Endodermal cell (in vitro differentiated cells): ENCODE data around the gene HOXA4. TPM values are rescaled to one million over a fixed set of nuclear protein-coding genes. Genes with fewer than 3 reads are reported as not detected.

ENCODE experiments used
- DNase-seq: peaks from one replicate; pipeline ENCODE4 v3.0.0-alpha.2; 2017
- H3K27ac ChIP-seq: 2 replicates; pipeline ENCODE4 v1.5.1; 2013; ENCODE audit warnings: mild to moderate bottlenecking, low read depth, low read length, moderate library complexity
- H3K27me3 ChIP-seq: 2 replicates; pipeline ENCODE4 v1.6.1; 2013; ENCODE audit warnings: mild to moderate bottlenecking, low read length, moderate library complexity; ENCODE audit not compliant: insufficient read depth, control insufficient read depth, poor library complexity, severe bottlenecking
- H3K36me3 ChIP-seq: 2 replicates; pipeline ENCODE4 v1.7.0; 2013; ENCODE audit warnings: mild to moderate bottlenecking, low read length, moderate library complexity; ENCODE audit not compliant: control insufficient read depth, insufficient read depth
- H3K4me1 ChIP-seq: one replicate; pipeline ENCODE4 v1.7.0; 2013; ENCODE audit warnings: low read length; ENCODE audit not compliant: control insufficient read depth, insufficient read depth
- H3K4me3 ChIP-seq: 2 replicates; pipeline ENCODE4 v1.5.1; 2013; ENCODE audit warnings: mild to moderate bottlenecking, low read length, moderate library complexity
- H3K9ac ChIP-seq: 2 replicates; pipeline ENCODE4 v1.6.1; 2013; ENCODE audit warnings: mild to moderate bottlenecking, low read length, moderate library complexity; ENCODE audit not compliant: poor library complexity, severe bottlenecking; ENCODE audit errors: extremely low read depth
- H3K9me3 ChIP-seq: 2 replicates; pipeline ENCODE4 v1.6.1; 2013; ENCODE audit warnings: mild to moderate bottlenecking, low read length, moderate library complexity; ENCODE audit not compliant: control insufficient read depth
- H3K27ac Mint-ChIP-seq: 2 replicates; pipeline ENCODE4 v1.8.0; 2020; ENCODE audit warnings: mixed read lengths
- H3K27me3 Mint-ChIP-seq: 2 replicates; pipeline ENCODE4 v1.8.0; 2021; ENCODE audit warnings: mild to moderate bottlenecking, mixed read lengths; ENCODE audit not compliant: insufficient read depth
- H3K36me3 Mint-ChIP-seq: 2 replicates; pipeline ENCODE4 v1.8.0; 2020; ENCODE audit warnings: low read depth, mixed read lengths
- H3K4me1 Mint-ChIP-seq: 2 replicates; pipeline ENCODE4 v1.8.0; 2020; ENCODE audit warnings: mixed read lengths
- H3K4me3 Mint-ChIP-seq: 2 replicates; pipeline ENCODE4 v1.8.0; 2020; ENCODE audit warnings: mild to moderate bottlenecking, moderate library complexity, mixed read lengths
- H3K9me3 Mint-ChIP-seq: 2 replicates; pipeline ENCODE4 v1.8.0; 2020; ENCODE audit warnings: mild to moderate bottlenecking, mixed read lengths
- CTCF ChIP-seq: fragments of 200-600 bp; sonication (generic); conservative IDR thresholded peaks from 2 replicates; pipeline ENCODE4 v1.5.0; 2021; ENCODE audit warnings: antibody characterized with exemption, mild to moderate bottlenecking
- WGBS, 2 experiments: methylation state at CpG; one replicate each; pipeline versions ENCODE4 v1.1.5 to v1.1.7; 2013; ENCODE audit warnings: missing lambda C conversion rate in 2 of 2, mixed read lengths in 1 of 2; ENCODE audit not compliant: insufficient coverage in 1 of 2, insufficient read length in 1 of 2; 5-methylcytosine and 5-hydroxymethylcytosine counted together
- total RNA-seq, 2 donors: library from RNA; stranded (reverse); fragmentation: NEBNext Ultra II Directional in 1 of 2; extraction: Animal tissue kit (Norgen Biotek cat#: 25700) in 1 of 2; gene quantifications; 2 replicates in 1 of 2; 3 replicates in 1 of 2; pipeline ENCODE4 v1.2.1, GENCODE V29; 2021

Gene HOXA4
- total RNA-seq, 2 donors from 2014 or later = not detected

- H3K27me3 Mint-ChIP-seq = peaks cover 100% of the 10 kb centered on the region
- peaks cover 2% of the 10 kb centered on the region for H3K9me3 Mint-ChIP-seq
- H3K36me3 ChIP-seq = no peaks in the 10 kb centered on the region
- H3K4me1 Mint-ChIP-seq = peaks cover 18% of the 10 kb centered on the region
- H3K4me1 ChIP-seq = peaks cover 4% of the 10 kb centered on the region
- H3K27ac ChIP-seq = peak overlapping the region; percentile 77
- no peak for TF ChIP-seq CTCF
- 6 to 7% methylated on average over 3 to 14 of the region's 14 CpGs for WGBS, 2 experiments
- peaks cover 100% of the 10 kb centered on the region for H3K27me3 ChIP-seq
- no peaks in the 10 kb centered on the region for H3K36me3 Mint-ChIP-seq
- H3K9me3 ChIP-seq = peaks cover 4% of the 10 kb centered on the region
- no peak overlapping the region for H3K9ac ChIP-seq
- no peak overlapping the region for H3K27ac Mint-ChIP-seq
- H3K4me3 Mint-ChIP-seq = no peak overlapping the region
- no peak for DNase-seq
- H3K4me3 ChIP-seq = no peak overlapping the region
These were observed 23.7 kb downstream of the HOXA4 start for GRCh38 chr7:27106901-27107240.

GRCh38 chr7:27106181-27106900 is 24.2 kb downstream of the HOXA4 start:
- Mint-ChIP-seq H3K36me3 (no peaks in the 10 kb centered on the region), H3K9me3 (peaks cover 2% of the 10 kb centered on the region), H3K27ac (no peak overlapping the region), H3K4me3 (no peak overlapping the region), H3K4me1 (peaks cover 22% of the 10 kb centered on the region), H3K27me3 (peaks cover 100% of the 10 kb centered on the region)
- no peak overlapping the region for H3K9ac ChIP-seq
- WGBS, 2 experiments = 1 to 2% methylated on average over 24 to 43 of the region's 44 CpGs
- peaks cover 4% of the 10 kb centered on the region for H3K9me3 ChIP-seq
- TF ChIP-seq CTCF = no peak
- peak overlapping the region; percentile 77 for H3K27ac ChIP-seq
- H3K36me3 ChIP-seq = no peaks in the 10 kb centered on the region
- DNase-seq = peak; percentile 81
- H3K27me3 ChIP-seq = peaks cover 100% of the 10 kb centered on the region
- peaks cover 4% of the 10 kb centered on the region for H3K4me1 ChIP-seq
- peak overlapping the region; percentile 34 for H3K4me3 ChIP-seq

GRCh38 chr7:27105301-27106031 is 25.1 kb downstream of the HOXA4 start:
- TF ChIP-seq CTCF = no peak
- Histone ChIP-seq H3K36me3 (no peaks in the 10 kb centered on the region), H3K9me3 (peaks cover 4% of the 10 kb centered on the region), H3K9ac (no peak overlapping the region), H3K4me3 (no peak overlapping the region), H3K4me1 (peaks cover 4% of the 10 kb centered on the region), H3K27ac (peak overlapping the region; percentile 77), H3K27me3 (peaks cover 100% of the 10 kb centered on the region)
- Mint-ChIP-seq H3K36me3 (no peaks in the 10 kb centered on the region), H3K27ac (no peak overlapping the region), H3K9me3 (peaks cover 2% of the 10 kb centered on the region), H3K27me3 (peaks cover 100% of the 10 kb centered on the region), H3K4me1 (peaks cover 18% of the 10 kb centered on the region), H3K4me3 (no peak overlapping the region)
- no peak for DNase-seq
- 1 to 15% methylated on average over 10 to 13 of the region's 13 CpGs for WGBS, 2 experiments
